Neural cell (in vitro differentiated cells): Measurements from ENCODE around the gene SPTBN1.

Experiments used
- EP300 ChIP-seq: fragments of 450-650 bp; conservative IDR thresholded peaks from 2 replicates; pipeline ENCODE4 v1.6.1; 2014; ENCODE audit warnings: antibody characterized with exemption, mild to moderate bottlenecking, moderate library complexity; ENCODE audit not compliant: poor library complexity, severe bottlenecking
- EZH2 ChIP-seq: fragments of 200-600, 300-800 bp; shearing (Covaris generic), sonication (generic); IDR thresholded peaks from 2 replicates; pipeline ENCODE4 v1.6.1; 2014; ENCODE audit warnings: antibody characterized with exemption, low read length, borderline replicate concordance, mild to moderate bottlenecking; ENCODE audit not compliant: insufficient read depth, poor library complexity, severe bottlenecking
- POLR2AphosphoS5 ChIP-seq: IDR thresholded peaks from 2 replicates; pipeline ENCODE4 v1.6.1; 2012
- RAD21 ChIP-seq: fragments of 450-650 bp; conservative IDR thresholded peaks from 2 replicates; pipeline ENCODE4 v1.6.1; 2014; ENCODE audit warnings: antibody characterized with exemption, mild to moderate bottlenecking, moderate library complexity
- SMC3 ChIP-seq: fragments of 450-650 bp; conservative IDR thresholded peaks from 2 replicates; pipeline ENCODE4 v1.6.1; 2014; ENCODE audit warnings: antibody characterized with exemption, mild to moderate bottlenecking, moderate library complexity; ENCODE audit not compliant: poor library complexity
- TAF1 ChIP-seq: IDR thresholded peaks from 2 replicates; pipeline ENCODE4 v1.6.1; 2012; ENCODE audit warnings: low read depth
- TF ChIP-seq, protein P1 (sequence below): fragments of 450-650 bp; IDR thresholded peaks from 2 replicates; pipeline ENCODE4 v1.5.1; 2014; ENCODE audit warnings: antibody characterized with exemption, mild to moderate bottlenecking, moderate library complexity; ENCODE audit not compliant: poor library complexity, severe bottlenecking
- TF ChIP-seq, protein P2 (sequence below): IDR thresholded peaks from 2 replicates; pipeline ENCODE4 v1.6.1; 2012; ENCODE audit warnings: borderline replicate concordance

DNA sequence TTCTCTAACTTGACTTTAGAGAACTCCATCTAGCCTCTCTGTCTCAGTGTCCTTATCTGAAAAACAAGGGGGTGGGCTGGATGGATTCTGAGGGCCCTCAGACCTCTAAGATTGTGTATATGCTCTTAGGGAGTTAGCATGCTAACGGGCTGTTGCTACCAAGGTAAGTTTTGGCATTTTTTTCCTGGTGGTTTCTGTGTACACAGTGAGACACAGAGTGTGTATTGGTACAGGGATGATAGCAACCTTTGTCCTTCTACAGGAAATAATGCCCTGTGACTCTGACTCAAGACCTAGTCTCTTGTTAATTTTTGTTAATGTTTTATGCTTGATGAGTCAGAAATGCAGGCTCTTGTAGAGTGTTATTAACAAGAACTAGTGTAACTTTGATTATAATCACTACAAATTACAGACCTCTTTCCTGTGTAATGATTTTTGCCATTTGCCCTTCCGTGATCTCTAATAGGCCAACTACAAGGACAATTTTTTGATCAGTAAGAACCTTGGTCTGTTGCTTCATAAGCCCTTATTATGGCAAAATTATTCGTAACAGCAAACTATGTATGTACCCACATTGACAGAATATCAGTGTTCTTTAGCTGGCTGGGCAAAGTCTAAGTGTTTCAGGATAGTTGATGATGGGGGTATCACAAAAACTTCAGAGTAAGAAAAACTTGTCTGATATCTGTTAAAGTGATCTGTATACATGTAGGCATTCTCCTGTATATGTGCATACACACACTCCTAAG, 89.7 kb downstream of the SPTBN1 start:
- TF ChIP-seq, protein P1, sequence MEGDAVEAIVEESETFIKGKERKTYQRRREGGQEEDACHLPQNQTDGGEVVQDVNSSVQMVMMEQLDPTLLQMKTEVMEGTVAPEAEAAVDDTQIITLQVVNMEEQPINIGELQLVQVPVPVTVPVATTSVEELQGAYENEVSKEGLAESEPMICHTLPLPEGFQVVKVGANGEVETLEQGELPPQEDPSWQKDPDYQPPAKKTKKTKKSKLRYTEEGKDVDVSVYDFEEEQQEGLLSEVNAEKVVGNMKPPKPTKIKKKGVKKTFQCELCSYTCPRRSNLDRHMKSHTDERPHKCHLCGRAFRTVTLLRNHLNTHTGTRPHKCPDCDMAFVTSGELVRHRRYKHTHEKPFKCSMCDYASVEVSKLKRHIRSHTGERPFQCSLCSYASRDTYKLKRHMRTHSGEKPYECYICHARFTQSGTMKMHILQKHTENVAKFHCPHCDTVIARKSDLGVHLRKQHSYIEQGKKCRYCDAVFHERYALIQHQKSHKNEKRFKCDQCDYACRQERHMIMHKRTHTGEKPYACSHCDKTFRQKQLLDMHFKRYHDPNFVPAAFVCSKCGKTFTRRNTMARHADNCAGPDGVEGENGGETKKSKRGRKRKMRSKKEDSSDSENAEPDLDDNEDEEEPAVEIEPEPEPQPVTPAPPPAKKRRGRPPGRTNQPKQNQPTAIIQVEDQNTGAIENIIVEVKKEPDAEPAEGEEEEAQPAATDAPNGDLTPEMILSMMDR: no peak
- TF ChIP-seq POLR2AphosphoS5 (no peak), TAF1 (no peak), EP300 (no peak), EZH2 (no peak), RAD21 (no peak), SMC3 (no peak)
- TF ChIP-seq, protein P2, sequence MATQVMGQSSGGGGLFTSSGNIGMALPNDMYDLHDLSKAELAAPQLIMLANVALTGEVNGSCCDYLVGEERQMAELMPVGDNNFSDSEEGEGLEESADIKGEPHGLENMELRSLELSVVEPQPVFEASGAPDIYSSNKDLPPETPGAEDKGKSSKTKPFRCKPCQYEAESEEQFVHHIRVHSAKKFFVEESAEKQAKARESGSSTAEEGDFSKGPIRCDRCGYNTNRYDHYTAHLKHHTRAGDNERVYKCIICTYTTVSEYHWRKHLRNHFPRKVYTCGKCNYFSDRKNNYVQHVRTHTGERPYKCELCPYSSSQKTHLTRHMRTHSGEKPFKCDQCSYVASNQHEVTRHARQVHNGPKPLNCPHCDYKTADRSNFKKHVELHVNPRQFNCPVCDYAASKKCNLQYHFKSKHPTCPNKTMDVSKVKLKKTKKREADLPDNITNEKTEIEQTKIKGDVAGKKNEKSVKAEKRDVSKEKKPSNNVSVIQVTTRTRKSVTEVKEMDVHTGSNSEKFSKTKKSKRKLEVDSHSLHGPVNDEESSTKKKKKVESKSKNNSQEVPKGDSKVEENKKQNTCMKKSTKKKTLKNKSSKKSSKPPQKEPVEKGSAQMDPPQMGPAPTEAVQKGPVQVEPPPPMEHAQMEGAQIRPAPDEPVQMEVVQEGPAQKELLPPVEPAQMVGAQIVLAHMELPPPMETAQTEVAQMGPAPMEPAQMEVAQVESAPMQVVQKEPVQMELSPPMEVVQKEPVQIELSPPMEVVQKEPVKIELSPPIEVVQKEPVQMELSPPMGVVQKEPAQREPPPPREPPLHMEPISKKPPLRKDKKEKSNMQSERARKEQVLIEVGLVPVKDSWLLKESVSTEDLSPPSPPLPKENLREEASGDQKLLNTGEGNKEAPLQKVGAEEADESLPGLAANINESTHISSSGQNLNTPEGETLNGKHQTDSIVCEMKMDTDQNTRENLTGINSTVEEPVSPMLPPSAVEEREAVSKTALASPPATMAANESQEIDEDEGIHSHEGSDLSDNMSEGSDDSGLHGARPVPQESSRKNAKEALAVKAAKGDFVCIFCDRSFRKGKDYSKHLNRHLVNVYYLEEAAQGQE: no peak
